Upper lobe of right lung (tissue), 1 donor: ENCODE data around the gene CACNA1B. TPM values are rescaled to one million over a fixed set of nuclear protein-coding genes. Genes with fewer than 3 reads are reported as not detected.

Experiments used
- ATAC-seq: fragments of 200-7000 bp; cut with Tn5 transposase; one replicate; pipeline ENCODE4 v1.9.1; 2020; ENCODE audit warnings: mild to moderate bottlenecking, moderate library complexity
- DNase-seq: peaks from one replicate; pipeline ENCODE4 v3.0.0-alpha.2; 2020
- H3K27ac ChIP-seq: fragments of 200-600 bp; one replicate; pipeline ENCODE4 v1.8.0; 2022
- H3K27me3 ChIP-seq: fragments of 200-600 bp; one replicate; pipeline ENCODE4 v1.8.0; 2022; ENCODE audit warnings: mild to moderate bottlenecking
- H3K36me3 ChIP-seq: fragments of 200-600 bp; one replicate; pipeline ENCODE4 v1.8.0; 2022
- H3K4me1 ChIP-seq: fragments of 200-600 bp; one replicate; pipeline ENCODE4 v1.8.0; 2022
- H3K4me3 ChIP-seq: fragments of 200-600 bp; one replicate; pipeline ENCODE4 v1.8.0; 2022; ENCODE audit warnings: mild to moderate bottlenecking
- H3K9me3 ChIP-seq: fragments of 200-600 bp; one replicate; pipeline ENCODE4 v1.8.0; 2022
- CTCF ChIP-seq: fragments of 200-600 bp; IDR thresholded peaks from one replicate; pipeline ENCODE4 v1.8.0; 2022; ENCODE audit warnings: antibody characterized with exemption
- intact Hi-C: fragments of 100-400 bp; cut with DNase I; formaldehyde crosslinking; loops from one replicate; pipeline ENCODE4 v1.11.0; 2022
- total RNA-seq: library from RNA; stranded (reverse); fragmentation: NEBNext Ultra II Directional; extraction: Animal tissue kit (Norgen Biotek cat#: 25700); gene quantifications from one replicate; pipeline ENCODE4 v1.2.1, GENCODE V29; 2021
- donor health status: DM: no; HTN: yes; CAD: no; lungs with severe emphysema.

The CACNA1B gene
- total RNA-seq, 1 donor from 2014 or later, result 0.29 TPM

GRCh38 chr9:137878146-137878941 lies 762 bp downstream of the CACNA1B start:
- no peaks in the 10 kb centered on the region for H3K9me3 ChIP-seq
- TF ChIP-seq CTCF, result no peak
- peaks cover 45% of the 10 kb centered on the region for H3K27me3 ChIP-seq
- ATAC-seq (peak; percentile 47), DNase-seq (no peak)
- H3K27ac ChIP-seq, result no peak overlapping the region
- H3K4me3 ChIP-seq, result peak overlapping the region; percentile 16
- no peaks in the 10 kb centered on the region for H3K36me3 ChIP-seq
- H3K4me1 ChIP-seq, result no peaks in the 10 kb centered on the region
- intact Hi-C loops, result no loop called here

DNA sequence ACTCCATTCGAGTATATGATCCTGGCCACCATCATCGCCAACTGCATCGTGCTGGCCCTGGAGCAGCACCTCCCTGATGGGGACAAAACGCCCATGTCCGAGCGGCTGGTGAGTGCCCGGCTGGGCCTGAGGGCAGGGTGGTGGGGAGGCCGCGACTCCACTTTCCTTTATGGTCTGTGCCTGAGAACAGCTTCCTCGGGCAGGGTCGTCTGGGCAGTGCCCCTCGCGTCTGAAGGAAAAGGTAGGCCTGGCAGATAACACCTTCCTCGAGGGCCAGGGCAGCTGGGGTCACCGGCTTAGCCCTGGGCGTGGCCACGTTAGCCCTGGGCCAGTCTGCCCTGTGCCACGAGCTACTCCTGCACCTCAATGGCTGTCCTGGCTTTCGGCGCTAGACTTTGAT lies 1.5 kb downstream of the CACNA1B start:
- H3K27me3 ChIP-seq, result peaks cover 45% of the 10 kb centered on the region
- ATAC-seq (no peak), DNase-seq (no peak)
- intact Hi-C loops, result no loop called here
- H3K27ac ChIP-seq, result no peak overlapping the region
- no peaks in the 10 kb centered on the region for H3K4me1 ChIP-seq
- no peak overlapping the region for H3K4me3 ChIP-seq
- no peak for TF ChIP-seq CTCF
- no peaks in the 10 kb centered on the region for H3K36me3 ChIP-seq
- no peaks in the 10 kb centered on the region for H3K9me3 ChIP-seq

- no peak for TF ChIP-seq CTCF
- intact Hi-C loops, result no loop called here
- H3K36me3 ChIP-seq, result no peaks in the 10 kb centered on the region
- DNase-seq (no peak), ATAC-seq (no peak)
- H3K4me3 ChIP-seq, result no peak overlapping the region
- H3K27ac ChIP-seq, result no peak overlapping the region
- H3K9me3 ChIP-seq, result no peaks in the 10 kb centered on the region
- H3K27me3 ChIP-seq, result peaks cover 45% of the 10 kb centered on the region
- H3K4me1 ChIP-seq, result no peaks in the 10 kb centered on the region
Measured at GRCh38 chr9:137879566-137880150, 2.1 kb downstream of the CACNA1B start.

DNA sequence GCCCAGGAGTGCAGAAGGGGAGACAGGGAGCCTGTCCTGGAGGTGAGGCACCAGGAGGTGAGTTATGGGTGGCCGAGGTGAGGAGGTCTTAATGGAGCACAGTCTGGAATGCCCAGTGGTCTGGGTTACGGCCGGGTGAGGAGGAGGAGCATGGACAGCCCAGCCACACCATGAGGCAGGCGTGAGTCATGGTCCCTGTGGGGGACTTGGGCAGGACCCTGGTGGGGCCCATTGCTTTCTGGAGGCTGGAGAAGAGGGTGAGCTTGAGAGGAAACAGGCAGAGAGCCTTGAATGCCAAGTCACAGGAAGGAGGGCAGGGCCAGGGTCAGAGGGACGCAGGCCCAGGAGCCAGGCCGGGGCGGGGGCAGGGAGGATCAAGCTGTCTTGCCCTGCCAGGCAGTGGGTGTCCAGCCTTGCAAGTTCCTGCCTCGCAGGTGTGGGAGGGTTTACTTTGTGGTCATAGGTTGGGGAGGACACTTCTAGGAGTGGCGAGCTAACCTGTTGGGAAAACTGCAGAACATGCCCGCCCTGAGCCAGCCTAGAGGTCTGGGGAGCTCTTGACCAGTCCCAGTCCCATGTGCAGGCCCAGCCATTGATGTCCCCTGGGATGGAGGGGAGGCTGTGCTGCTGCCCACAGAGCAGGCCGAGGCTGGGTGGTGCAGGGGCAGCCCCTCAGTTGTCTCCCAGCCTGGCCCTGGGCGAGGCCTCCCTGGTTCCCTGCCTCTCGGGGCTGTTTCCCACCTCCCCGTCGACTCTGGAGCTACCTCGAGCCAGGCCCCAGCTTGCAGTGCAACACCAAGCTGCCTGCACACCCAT lies 2.8 kb downstream of the CACNA1B start:
- no peak for DNase-seq
- Histone ChIP-seq H3K27ac (no peak overlapping the region), H3K27me3 (peaks cover 43% of the 10 kb centered on the region), H3K4me3 (no peak overlapping the region), H3K4me1 (no peaks in the 10 kb centered on the region), H3K36me3 (no peaks in the 10 kb centered on the region), H3K9me3 (no peaks in the 10 kb centered on the region)
- no peak for TF ChIP-seq CTCF
- intact Hi-C loops, result no loop called here
- no peak for ATAC-seq

GRCh38 chr9:137880976-137881530 lies 3.5 kb downstream of the CACNA1B start:
- H3K4me3 ChIP-seq, result no peak overlapping the region
- H3K27me3 ChIP-seq, result peaks cover 36% of the 10 kb centered on the region
- ATAC-seq (no peak), DNase-seq (no peak)
- no peak for TF ChIP-seq CTCF
- intact Hi-C loops, result no loop called here
- H3K9me3 ChIP-seq, result no peaks in the 10 kb centered on the region
- no peak overlapping the region for H3K27ac ChIP-seq
- no peaks in the 10 kb centered on the region for H3K4me1 ChIP-seq
- no peaks in the 10 kb centered on the region for H3K36me3 ChIP-seq
